AG09319 (cell line): ENCODE measurements around the gene MAP1LC3B2.

ENCODE experiments used
- DNase-seq: peaks from one replicate; pipeline ENCODE4 v3.0.0-alpha.2; 2010; ENCODE audit warnings: low read depth; ENCODE audit errors: extremely low read depth
- CTCF ChIP-seq: IDR thresholded peaks from 2 replicates; pipeline ENCODE4 v1.5.1; 2011; ENCODE audit warnings: low read depth, mild to moderate bottlenecking, inconsistent platforms, low read length, moderate library complexity

MAP1LC3B2 gene

GRCh38 chr12:116587270-116587669 lies 28.1 kb downstream of the MAP1LC3B2 start:
- no peak for TF ChIP-seq CTCF
- DNase-seq: no peak

- no peak for TF ChIP-seq CTCF
- no peak for DNase-seq
Measured at GRCh38 chr12:116588390-116589028, 29.3 kb downstream of the MAP1LC3B2 start.

- no peak for TF ChIP-seq CTCF
Measured at GRCh38 chr12:116589581-116589980, 30.4 kb downstream of the MAP1LC3B2 start.

GRCh38 chr12:116590561-116590960 lies 31.4 kb downstream of the MAP1LC3B2 start:
- no peak for DNase-seq
- TF ChIP-seq CTCF: no peak

More at GRCh38 chr12:116589581-116589980, 30.4 kb downstream of the MAP1LC3B2 start:
- no peak for DNase-seq

GRCh38 chr12:116591855-116592637 lies 32.9 kb downstream of the MAP1LC3B2 start:
- DNase-seq: no peak
- no peak for TF ChIP-seq CTCF

- peak; percentile 75 for DNase-seq
Measured at GRCh38 chr12:116592731-116593130, 33.5 kb downstream of the MAP1LC3B2 start.

More at GRCh38 chr12:116592731-116593130, 33.5 kb downstream of the MAP1LC3B2 start:
- no peak for TF ChIP-seq CTCF
